ENCODE measurements around the gene ZBTB21.

DNA sequence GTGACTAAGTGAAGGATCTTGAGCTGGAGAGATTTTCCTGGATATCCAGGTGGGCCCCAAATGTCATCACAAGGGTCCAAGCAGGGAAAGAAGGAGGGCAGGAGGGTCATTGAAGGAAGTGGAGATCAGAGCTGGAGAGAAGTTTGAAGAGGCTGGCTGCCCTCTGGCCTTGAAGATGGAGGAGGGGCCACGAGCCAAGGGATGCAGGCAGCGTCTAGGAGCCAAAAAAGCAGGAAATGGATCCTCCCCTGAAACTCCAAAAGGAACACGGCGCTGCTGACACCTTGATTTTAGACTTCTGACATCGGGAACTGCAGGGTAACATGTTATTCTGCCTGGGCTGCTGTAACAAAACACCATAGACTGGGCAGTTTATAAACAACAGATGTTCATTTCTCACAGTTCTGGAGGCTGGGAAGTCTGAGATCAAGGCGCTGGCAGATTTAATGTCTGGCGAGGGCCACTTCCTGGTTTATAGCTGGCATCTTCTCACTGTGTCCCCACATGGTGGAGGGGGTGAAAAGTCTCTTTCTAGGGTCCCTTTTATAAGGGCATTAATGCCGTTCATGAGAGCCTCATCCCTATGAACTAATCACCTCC is 28.8 kb upstream of the ZBTB21 start:
- TF ChIP-seq, protein P1, sequence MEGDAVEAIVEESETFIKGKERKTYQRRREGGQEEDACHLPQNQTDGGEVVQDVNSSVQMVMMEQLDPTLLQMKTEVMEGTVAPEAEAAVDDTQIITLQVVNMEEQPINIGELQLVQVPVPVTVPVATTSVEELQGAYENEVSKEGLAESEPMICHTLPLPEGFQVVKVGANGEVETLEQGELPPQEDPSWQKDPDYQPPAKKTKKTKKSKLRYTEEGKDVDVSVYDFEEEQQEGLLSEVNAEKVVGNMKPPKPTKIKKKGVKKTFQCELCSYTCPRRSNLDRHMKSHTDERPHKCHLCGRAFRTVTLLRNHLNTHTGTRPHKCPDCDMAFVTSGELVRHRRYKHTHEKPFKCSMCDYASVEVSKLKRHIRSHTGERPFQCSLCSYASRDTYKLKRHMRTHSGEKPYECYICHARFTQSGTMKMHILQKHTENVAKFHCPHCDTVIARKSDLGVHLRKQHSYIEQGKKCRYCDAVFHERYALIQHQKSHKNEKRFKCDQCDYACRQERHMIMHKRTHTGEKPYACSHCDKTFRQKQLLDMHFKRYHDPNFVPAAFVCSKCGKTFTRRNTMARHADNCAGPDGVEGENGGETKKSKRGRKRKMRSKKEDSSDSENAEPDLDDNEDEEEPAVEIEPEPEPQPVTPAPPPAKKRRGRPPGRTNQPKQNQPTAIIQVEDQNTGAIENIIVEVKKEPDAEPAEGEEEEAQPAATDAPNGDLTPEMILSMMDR (IDR thresholded peaks at IDR 0.05; ENCODE audit: low read depth, low read length) = no peak
- TF ChIP-seq EZH2phosphoT487 (IDR thresholded peaks at IDR 0.05; ENCODE audit: low read depth) = no peak

Measured in OCI-LY3 (cell line).